ENCODE results near the gene RLN2.
"Not testable (repeated sequence)": the region's sequence is repeated elsewhere in the genome, so short reads cannot be mapped to it uniquely, and the experiment has no call there.

The RLN2 gene, protein sequence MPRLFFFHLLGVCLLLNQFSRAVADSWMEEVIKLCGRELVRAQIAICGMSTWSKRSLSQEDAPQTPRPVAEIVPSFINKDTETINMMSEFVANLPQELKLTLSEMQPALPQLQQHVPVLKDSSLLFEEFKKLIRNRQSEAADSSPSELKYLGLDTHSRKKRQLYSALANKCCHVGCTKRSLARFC

DNA sequence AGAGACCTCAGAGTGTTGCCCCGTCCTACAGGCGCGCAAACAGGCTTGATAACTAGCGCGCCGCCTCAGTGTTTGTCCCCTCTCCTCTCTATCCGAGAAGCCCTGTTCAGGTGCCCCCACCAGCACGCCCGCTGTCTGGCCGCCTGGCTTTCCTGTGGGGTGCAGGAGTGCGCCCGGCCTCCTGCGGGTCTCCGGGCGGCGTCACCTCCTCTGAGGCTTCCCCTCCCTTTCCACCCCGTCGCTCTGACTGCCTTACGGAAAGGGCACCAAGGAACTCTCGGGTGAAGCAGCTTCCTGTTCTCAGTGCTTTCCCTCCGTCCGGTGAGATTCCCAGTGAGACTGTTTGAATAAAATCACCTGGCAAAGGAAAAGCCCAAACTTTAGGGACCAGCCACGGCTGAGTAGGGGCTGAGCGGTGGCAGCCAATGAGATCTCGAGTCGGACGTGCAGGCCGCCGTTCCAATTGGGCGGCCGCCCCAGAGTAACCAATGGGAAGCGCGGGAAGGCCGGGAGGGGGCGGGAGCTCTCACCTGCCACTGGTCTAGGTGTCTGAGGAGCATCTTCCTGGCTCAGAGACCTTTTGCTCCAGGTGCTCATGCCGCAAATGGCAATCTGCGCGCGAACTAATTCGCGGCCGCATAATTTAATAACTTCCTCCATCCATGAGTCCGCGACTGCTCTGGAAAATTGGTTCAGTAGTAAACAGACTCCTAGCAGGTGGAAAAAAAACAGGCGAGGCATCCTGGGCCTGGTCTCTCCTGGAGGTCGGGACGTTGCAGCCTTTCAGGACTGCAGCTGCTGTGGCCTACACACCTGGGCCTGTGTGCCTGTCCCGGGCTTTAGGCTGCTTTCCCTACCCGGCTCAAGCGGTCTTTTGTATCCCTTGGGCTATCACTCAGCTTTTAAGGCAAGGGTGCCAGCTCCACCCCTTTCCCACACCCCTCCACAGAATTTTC, at the start of gene RLN2:
RLN2 (minus strand) TSS at position 877 of the 956 bp plus-strand sequence; CDS start at position 741, 136 bp downstream.
- not testable (repeated sequence) for DNase-seq (ENCODE audit: low read depth)

DNA sequence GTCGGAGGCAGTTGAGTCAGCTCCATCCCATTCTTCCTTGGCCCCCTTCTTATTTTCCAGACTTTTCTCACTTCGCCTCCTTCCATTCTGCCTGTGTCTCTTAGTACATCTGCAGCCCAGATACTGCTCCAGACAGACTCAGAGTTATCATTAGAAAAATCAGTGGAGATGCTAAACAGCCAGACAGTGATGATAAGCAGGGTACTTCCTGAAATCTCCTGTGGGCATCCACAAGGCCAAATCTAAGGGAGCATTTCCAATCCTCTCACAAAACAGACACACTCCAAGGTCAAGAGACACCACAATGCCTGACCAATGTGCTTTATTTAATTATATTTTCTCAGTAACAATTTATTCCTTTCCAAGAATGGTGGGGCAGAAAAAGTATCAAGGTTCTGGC, 49.7 kb upstream of the RLN2 start:
- peak; percentile 82 for DNase-seq (ENCODE audit: low read depth)

GRCh38 chr9:5352637-5353248, 48.2 kb upstream of the RLN2 start:
- no peak for DNase-seq (ENCODE audit: low read depth)

DNA sequence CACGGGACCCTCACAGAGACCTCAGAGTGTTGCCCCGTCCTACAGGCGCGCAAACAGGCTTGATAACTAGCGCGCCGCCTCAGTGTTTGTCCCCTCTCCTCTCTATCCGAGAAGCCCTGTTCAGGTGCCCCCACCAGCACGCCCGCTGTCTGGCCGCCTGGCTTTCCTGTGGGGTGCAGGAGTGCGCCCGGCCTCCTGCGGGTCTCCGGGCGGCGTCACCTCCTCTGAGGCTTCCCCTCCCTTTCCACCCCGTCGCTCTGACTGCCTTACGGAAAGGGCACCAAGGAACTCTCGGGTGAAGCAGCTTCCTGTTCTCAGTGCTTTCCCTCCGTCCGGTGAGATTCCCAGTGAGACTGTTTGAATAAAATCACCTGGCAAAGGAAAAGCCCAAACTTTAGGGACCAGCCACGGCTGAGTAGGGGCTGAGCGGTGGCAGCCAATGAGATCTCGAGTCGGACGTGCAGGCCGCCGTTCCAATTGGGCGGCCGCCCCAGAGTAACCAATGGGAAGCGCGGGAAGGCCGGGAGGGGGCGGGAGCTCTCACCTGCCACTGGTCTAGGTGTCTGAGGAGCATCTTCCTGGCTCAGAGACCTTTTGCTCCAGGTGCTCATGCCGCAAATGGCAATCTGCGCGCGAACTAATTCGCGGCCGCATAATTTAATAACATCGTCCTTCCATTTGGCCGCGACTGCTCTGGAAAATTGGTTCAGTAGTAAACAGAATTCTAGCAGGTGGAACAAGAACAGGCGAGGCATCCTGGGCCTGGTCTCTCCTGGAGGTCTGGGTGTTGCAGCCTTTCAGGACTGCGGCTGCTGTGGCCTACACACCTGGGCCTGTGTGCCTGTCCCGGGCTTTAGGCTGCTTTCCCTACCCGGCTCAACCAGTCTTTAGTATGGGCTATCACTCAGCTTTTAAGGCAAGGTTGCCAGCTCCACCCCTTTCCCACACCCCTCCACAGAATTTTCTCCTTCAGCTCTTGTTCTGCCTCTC, 34.8 kb upstream of the RLN2 start, which contains the start of gene RLN1:
RLN1 (minus strand) TSS at position 885 of the 990 bp plus-strand sequence; CDS start at position 755, 130 bp downstream.
- DNase-seq (ENCODE audit: low read depth): not testable (repeated sequence)

GRCh38 chr9:5336688-5337087, 32.2 kb upstream of the RLN2 start:
- DNase-seq (ENCODE audit: low read depth): no peak

GRCh38 chr9:5331276-5331675, 26.8 kb upstream of the RLN2 start:
- DNase-seq (ENCODE audit: low read depth): not testable (repeated sequence)

DNA sequence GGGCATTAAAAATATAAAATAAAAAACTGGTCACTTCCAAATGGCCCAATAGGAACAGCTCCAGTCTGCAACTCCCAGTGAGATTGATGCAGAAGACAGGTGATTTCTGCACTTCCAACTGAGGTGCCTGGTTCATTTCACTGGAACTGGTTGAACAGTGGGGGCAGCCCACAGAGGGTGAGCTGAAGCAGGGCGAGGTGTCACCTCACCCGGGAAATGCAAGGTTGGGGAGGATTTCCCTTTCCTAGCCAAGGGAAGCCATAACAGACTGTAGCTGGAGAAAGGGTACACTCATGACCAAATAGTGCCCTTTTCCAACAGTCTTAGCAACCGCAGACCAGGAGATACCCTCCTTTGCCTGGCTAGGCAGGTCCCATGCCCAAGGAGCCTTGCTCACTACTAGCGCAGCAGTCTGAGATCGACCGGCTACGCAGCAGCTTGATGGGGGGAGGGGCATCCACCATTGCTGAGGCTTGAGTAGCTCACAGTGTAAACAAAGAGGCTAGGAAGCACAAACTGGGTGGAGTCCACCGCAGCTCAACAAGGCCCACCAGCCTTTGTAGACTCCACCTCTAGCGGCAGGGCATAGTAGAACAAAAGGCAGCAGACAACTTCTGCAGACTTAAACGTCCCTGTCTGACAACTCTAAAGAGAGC, 22.5 kb upstream of the RLN2 start:
- DNase-seq (ENCODE audit: low read depth): peak; percentile 44

DNA sequence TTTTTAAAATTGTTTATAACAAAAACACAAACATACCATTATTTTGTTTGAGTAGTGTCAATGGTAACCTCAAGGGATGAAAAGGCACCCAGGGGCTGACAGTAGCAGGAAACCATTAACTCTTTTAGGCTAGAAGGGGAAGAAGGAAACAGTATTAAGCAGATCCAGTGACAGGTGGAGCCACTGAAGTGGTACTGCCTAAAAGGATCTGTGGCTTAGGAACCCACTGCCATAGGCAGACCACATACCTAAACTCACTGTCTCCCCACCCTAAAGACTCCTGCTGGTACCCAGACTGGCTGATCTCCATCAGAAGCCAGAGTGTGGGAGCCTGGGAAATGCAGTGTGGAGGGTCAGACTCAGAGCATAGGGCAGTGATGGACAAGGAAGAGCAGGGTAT, 21.7 kb upstream of the RLN2 start:
- no peak for DNase-seq (ENCODE audit: low read depth)

- peak; percentile 18 for DNase-seq (ENCODE audit: low read depth)
Observed at GRCh38 chr9:5321601-5322000, 17.1 kb upstream of the RLN2 start.

DNA sequence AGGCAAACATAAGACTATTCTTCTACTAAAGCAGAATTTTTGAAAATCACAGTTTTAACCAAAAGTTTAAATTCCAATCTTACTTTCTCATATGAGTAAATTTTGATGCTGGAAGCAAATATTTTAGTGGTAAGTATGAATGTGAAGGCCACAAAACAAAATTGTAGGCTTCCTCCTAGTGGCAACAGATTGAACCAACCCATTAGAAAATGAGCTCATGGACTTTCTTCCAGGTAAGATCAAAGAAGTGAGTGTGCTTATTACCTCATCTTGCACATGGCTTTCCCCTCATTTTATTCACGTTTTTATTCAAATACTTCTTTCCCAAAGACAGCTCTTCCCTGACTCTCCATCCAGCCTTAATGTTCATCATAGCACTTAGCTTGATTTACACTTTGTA, 16.5 kb upstream of the RLN2 start:
- no peak for DNase-seq (ENCODE audit: low read depth)

- not testable (repeated sequence) for DNase-seq (ENCODE audit: low read depth)
Observed at GRCh38 chr9:5316406-5316805, 11.9 kb upstream of the RLN2 start.

DNA sequence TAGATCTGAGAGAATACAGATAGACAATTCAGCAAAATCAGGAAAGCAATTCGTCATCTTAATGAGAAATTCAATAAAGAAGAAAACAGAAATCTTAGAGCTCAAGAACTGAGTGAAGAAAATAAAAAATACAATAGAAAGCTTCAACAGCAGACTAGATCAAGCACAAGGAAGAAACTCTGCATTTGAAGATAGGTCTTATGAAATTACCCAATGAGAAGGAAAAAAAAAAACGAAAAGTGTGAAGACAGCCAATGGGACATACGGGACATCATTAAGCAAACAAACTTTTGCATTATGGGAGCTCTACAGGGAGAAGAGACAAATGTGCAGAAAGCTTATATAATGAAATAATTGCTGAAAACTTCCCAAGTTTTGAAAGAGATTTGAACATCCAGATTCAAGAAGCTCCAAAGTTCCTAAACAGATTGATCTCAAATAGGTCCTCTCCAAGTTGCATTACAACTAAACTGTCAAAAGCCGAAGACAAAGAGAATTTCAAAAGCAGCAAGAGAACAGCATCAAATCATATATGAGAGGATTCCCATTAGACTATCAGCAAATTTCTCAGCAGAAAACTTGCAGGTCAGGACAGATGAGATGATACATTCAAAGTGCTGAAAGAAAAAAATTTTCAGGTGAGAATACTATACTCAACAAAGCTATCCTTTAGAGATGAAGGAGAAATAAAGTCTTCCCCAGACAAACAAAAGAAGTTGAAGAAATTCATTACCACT, 10.8 kb upstream of the RLN2 start:
- no peak for DNase-seq (ENCODE audit: low read depth)

DNA sequence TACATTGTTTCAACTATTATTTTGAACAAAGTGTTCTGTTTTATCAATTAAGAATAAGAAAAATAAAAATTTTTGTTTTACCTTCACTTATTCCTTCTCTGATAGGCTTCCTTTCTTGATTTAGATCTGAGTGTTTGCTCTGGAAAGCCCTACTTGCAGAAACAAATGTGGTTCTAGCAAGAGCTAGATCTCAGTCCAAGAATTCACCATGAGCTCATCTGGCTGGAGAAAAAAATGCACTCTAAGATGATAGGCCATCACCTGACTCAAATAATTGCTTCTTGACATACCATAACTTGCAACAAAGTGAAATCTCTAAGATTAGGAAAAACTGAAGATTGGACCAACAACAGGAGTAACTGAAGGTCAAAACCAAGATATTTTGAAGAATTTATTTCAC, 6.3 kb upstream of the RLN2 start:
- peak; percentile 9 for DNase-seq (ENCODE audit: low read depth)

GRCh38 chr9:5305741-5306140, 1.2 kb upstream of the RLN2 start:
- DNase-seq (ENCODE audit: low read depth): no peak

- no peak for DNase-seq (ENCODE audit: low read depth)
Observed at GRCh38 chr9:5301544-5301943, 3.0 kb downstream of the RLN2 start.

GRCh38 chr9:5292141-5292540, 12.4 kb downstream of the RLN2 start:
- DNase-seq (ENCODE audit: low read depth): peak; percentile 64

GRCh38 chr9:5288591-5288990, 15.9 kb downstream of the RLN2 start:
- DNase-seq (ENCODE audit: low read depth): peak; percentile 54

DNA sequence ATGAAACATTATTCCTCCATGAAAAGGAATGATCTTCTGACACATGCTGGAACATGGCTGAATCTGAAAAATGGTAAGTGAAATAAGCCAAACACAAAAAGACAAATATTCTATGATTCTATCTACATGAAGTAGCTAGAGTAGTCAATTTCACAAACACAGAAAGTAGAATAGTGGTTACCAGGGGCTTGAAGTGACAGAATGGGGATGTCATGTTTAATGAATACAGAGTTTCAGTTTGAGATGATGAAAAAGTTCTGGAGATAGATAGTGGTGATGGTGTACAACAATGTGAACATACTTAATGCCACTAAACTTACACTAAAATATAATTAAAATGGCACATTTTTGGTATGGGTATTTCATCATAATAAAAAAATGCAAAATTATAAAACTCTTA, 18.3 kb downstream of the RLN2 start:
- no peak for DNase-seq (ENCODE audit: low read depth)

- DNase-seq (ENCODE audit: low read depth): no peak
Observed at GRCh38 chr9:5278486-5278885, 26.0 kb downstream of the RLN2 start.

DNA sequence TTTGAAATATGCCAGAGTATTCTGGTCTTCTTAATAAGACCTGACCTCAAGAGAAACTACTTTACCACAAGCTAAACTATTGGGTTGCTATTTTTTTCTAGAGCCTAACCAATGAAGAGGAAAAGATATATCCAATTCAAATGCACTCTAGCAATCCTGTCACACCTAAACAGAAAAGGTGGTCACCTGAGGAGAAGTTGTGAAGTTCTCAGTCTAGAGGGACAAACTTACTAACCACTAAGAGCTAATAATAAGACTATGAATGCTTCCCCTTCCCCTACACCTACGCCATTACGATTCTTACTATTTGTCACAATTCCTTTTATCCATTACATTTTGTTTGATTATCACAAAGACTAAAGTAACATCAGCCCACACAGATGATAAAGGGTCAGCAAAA, 29.7 kb downstream of the RLN2 start:
- DNase-seq (ENCODE audit: low read depth): no peak

All from amniotic epithelial cell (primary cell).